Raji (cell line): ENCODE measurements around the gene CFAP52.

ENCODE experiments used
- POLR2A ChIP-seq: IDR thresholded peaks from 2 replicates; pipeline ENCODE4 v1.6.1; 2011; ENCODE audit warnings: low read depth, low read length, control low read depth; ENCODE audit not compliant: insufficient read depth

The CFAP52 gene

DNA sequence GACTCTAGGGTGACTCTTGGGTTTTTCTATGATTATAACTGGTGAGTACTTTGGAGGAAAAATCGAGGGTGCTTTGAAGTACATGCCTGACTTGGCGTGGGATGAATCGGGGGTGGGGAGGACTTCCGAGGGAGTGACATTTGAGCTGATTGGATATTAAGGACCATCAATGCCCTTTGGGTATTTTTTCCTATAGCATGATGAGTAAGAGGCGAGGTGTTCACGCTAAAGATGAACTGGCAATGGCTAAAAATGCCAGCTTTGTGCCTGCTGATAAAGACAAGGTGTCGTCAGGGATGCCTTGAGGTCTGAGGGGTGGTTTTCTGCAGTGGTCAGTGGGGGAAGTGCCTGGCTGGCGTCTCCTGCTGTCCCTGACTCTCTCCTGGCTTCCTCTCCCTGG, 94.2 kb downstream of the CFAP52 start:
- no peak for TF ChIP-seq POLR2A

DNA sequence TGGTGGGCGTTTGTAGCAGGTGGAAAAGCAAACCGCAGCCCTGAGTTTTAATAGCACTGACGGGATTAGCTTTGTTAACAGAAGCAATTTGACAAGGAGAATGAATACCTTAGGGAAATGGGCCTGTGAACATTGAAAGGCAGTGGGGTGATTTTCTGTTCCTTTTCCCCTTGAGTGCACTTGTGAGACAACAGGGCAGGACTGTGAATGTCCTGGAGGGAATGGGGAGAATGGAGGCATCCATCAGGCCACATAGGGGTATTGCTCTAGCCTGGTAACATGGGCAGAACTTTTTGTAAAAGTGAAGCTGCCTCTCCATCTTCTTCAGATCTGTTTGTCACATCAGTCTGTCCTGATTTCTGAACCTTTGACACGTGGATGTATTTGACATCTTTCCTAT, 95.1 kb downstream of the CFAP52 start:
- no peak for TF ChIP-seq POLR2A

DNA sequence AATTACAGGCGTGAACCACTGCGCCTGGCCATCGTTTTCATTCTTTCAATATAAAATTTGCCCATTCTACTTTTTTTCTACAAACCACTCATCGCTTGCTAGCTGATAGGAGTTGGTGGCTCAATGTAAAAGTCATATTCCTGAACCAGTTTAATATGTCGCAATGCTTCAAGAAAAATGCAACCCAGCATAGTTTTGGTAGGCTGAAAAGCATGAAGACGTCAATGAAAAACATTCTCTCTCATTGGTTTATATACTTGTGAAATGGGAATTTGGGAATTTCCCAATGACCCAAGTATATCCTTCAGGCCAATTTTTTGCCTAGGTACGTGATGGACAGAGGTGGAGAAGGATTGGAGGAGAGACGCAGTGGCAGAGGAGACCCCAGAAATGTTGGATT, 95.8 kb downstream of the CFAP52 start:
- TF ChIP-seq POLR2A = no peak

DNA sequence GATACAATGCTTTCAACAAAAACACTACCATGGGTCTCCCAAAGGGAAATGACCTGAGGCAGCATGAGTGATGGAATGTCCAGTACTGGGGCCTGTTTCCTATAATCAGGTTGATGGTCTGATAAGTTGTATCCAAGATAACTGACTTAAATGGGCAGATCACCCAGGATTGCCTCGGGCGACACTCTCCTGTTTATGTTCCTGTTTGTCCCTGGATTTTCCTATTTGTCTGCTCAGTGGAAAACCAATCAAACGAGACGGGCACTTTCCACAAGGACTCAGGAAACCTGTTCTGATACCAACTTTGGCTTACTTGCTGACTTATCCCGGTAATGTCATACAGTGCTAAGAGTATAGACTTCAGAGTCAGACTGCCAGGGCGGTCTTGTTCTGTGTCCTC, 96.2 kb downstream of the CFAP52 start:
- TF ChIP-seq POLR2A = no peak

DNA sequence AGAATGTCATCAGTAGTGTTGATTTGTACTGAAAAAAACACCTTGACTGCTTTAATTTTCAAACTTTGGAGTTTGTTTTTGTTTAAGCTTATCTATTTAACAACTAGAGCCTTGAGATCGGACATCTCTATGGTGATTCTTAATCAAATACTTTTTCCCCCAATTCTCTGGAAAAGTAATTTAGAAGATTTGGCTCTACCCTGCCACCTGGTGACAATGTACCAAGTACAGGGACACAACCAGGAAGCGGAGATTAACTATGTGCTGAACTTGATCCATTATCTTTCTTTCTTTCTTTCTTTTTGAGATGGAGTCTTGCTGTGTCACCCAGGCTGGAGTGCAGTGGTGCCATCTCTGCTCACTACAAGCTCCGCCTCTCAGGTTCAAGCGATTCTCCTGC, 99.6 kb downstream of the CFAP52 start:
- no peak for TF ChIP-seq POLR2A

DNA sequence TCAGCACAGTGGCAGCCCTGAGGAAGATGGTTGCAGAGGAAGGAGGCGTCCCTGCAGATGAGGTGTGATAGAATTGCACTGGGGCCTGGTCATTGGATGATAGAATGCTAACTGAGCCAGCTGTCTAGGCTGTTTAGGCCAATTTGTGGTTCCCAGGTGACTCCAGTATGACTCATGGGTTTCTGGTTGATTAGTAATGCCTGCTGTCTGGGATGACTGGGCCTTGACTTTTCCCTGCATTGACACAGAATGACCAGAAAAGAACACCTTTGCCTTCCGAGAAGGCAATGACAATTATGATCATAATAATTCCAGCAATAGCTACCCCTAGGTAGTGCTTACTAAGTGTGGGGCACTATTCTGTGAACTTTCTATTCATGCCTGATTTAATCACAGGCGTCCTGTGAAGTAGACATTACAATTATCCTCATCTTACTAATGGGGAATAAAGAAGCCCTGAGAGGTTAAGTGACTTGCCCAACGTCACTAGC, 100.4 kb downstream of the CFAP52 start:
- TF ChIP-seq POLR2A = no peak

DNA sequence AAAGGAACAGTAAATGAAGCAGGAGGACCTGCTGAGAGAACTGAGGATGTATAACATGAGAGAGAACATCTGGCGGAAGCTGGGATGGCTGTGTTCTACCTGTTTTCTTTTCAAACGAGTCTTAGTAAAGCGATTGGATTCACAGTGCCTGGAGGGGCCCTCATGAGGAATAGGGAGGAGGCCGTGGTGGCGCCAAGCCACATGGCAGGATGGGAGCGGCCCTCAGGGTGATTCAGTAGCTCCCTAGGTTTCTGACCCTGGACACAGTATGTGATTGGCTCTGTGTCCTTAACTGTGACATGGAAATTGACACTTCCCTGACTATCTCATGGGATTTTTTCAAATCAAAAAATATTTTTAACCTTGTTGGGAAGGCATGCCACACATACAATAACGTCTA, 101.0 kb downstream of the CFAP52 start:
- no peak for TF ChIP-seq POLR2A

DNA sequence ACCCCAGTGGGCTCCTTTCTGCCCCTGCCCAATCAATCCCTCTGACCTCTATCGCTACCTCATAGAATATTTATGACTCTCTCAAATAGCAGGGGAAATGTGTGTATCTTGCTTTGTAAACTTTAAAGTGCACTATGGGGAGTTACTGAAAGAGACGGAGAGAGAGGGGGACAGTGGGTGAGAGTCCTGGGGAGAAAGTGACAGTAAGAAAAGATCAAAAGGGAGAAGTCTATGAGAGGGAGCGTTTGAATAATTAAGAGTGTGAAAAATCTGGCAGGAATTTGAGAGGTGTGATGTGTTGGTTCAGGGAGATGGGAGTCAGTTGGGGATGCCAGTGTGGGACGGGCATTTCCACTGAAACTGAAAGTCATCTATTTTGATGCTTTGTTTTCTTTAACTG, 101.5 kb downstream of the CFAP52 start:
- TF ChIP-seq POLR2A = no peak

DNA sequence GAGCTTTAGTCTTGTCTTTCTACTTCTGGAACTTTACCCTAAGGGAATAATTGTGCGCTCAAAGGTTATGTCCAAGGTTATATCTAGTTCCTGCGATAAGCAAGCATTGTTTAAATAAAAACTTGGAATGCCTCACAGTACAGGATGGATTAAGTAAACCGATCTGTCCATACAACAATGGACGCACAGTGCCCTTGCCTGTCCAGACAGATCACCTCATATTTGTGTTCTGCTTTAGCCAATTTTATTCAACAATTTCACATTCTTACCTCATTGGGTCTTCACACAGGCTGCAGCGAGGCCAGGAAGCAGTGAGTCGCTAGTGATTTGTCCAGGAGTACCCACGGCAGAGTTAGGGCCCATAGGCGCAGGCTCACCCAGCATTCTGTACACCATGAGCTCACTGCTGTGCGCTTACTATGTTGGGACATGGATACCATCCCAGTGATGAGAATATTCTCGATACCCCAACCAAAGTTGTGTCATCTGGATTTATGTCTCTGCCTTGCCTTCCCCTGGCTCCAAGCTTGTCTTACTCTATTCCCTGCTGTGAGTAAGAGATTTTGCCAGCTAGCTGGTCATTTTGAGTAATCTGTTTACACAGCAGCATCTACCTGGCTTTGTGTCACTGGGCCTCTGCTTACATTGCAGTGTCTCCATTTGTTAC, 108.6 kb downstream of the CFAP52 start:
- no peak for TF ChIP-seq POLR2A
